HG02973 (cell line): ENCODE results near the gene C1QTNF9B.
"Not testable (repeated sequence)": the region's sequence is repeated elsewhere in the genome, so short reads cannot be mapped to it uniquely, and the experiment has no call there.

ENCODE experiments used
- ATAC-seq: cut with Tn5 transposase; IDR thresholded peaks from one replicate; pipeline ENCODE4 v1.9.1; 2021; ENCODE audit warnings: moderate library complexity; ENCODE audit not compliant: unreplicated experiment

Gene C1QTNF9B

GRCh38 chr13:23897452-23897919 is at the start of gene C1QTNF9B:
Gene C1QTNF9B, minus strand, starts transcription at chr13:23897502.
- ATAC-seq = not testable (repeated sequence)

GRCh38 chr13:23946900-23947299 is 49.6 kb upstream of the C1QTNF9B start:
- ATAC-seq = no peak

- ATAC-seq = no peak
Observed at GRCh38 chr13:23946067-23946466, 48.8 kb upstream of the C1QTNF9B start.

GRCh38 chr13:23945612-23946011 is 48.3 kb upstream of the C1QTNF9B start:
- ATAC-seq = no peak

GRCh38 chr13:23941211-23941610 is 43.9 kb upstream of the C1QTNF9B start:
- no peak for ATAC-seq

- ATAC-seq = not testable (repeated sequence)
Observed at GRCh38 chr13:23939666-23940065, 42.4 kb upstream of the C1QTNF9B start.

- ATAC-seq = no peak
Observed at GRCh38 chr13:23934520-23934919, 37.2 kb upstream of the C1QTNF9B start.

GRCh38 chr13:23928985-23929384 is 31.7 kb upstream of the C1QTNF9B start:
- no peak for ATAC-seq

GRCh38 chr13:23923031-23923430 is 25.7 kb upstream of the C1QTNF9B start:
- ATAC-seq = no peak

GRCh38 chr13:23922005-23922932 is 25.0 kb upstream of the C1QTNF9B start:
- ATAC-seq = no peak

- ATAC-seq = no peak
Observed at GRCh38 chr13:23921451-23921888, 24.2 kb upstream of the C1QTNF9B start.

- ATAC-seq = no peak
Observed at GRCh38 chr13:23919006-23919405, 21.7 kb upstream of the C1QTNF9B start.

GRCh38 chr13:23918208-23918607 is 20.9 kb upstream of the C1QTNF9B start:
- no peak for ATAC-seq

- no peak for ATAC-seq
Observed at GRCh38 chr13:23915308-23915707, 18.0 kb upstream of the C1QTNF9B start.

GRCh38 chr13:23912469-23912868 is 15.2 kb upstream of the C1QTNF9B start:
- no peak for ATAC-seq

- no peak for ATAC-seq
Observed at GRCh38 chr13:23909606-23910005, 12.3 kb upstream of the C1QTNF9B start.

- ATAC-seq = no peak
Observed at GRCh38 chr13:23905766-23906165, 8.5 kb upstream of the C1QTNF9B start.

- no peak for ATAC-seq
Observed at GRCh38 chr13:23903906-23904280, 6.6 kb upstream of the C1QTNF9B start.

GRCh38 chr13:23902975-23903905 is 5.9 kb upstream of the C1QTNF9B start:
- ATAC-seq = no peak

- ATAC-seq = no peak
Observed at GRCh38 chr13:23901365-23901764, 4.1 kb upstream of the C1QTNF9B start.

- no peak for ATAC-seq
Observed at GRCh38 chr13:23899555-23899954, 2.3 kb upstream of the C1QTNF9B start.
